HCT116 (cell line): ENCODE data around the gene IER5L. TPM values are rescaled to one million over a fixed set of nuclear protein-coding genes. Genes with fewer than 3 reads are reported as not detected.

Experiments used
- ATAC-seq: fragments of 200-7000 bp; cut with Tn5 transposase; 2 replicates; pipeline ENCODE4 v1.9.1; 2020; ENCODE audit warnings: mild to moderate bottlenecking, moderate library complexity
- BruUV-seq: library from RNA; stranded (reverse); fragments of 400-500 nt; replicated peaks from 2 replicates; lab custom pipeline; 2021; lab: Mats Ljungman, UMichigan
- CTCF ChIA-PET: fragments of 300-600 bp; sonication (Branson Sonifier 250); formaldehyde crosslinking; loops from one replicate; lab custom pipeline; 2021; ENCODE audit warnings: antibody characterized with exemption; lab: Charles Lee
- POLR2A ChIA-PET: fragments of 300-600, 350-600 bp; sonication (Branson Sonifier 250); formaldehyde crosslinking; loops from one replicate; lab custom pipeline; 2021; ENCODE audit warnings: antibody characterized with exemption; lab: Charles Lee
- RAD21 ChIA-PET, 2 experiments: fragments of 300-600 bp; sonication (Branson Sonifier 250); formaldehyde crosslinking; loops; one replicate each; lab custom pipeline; 2023; ENCODE audit warnings: low total read pairs in 2 of 2; ENCODE audit not compliant: uncharacterized antibody in 2 of 2, unreplicated experiment in 2 of 2, low non-redundant PET in 1 of 2; lab: Charles Lee
- DNase-seq: peaks from one replicate; pipeline ENCODE4 v3.0.0-alpha.2; 2010; ENCODE audit warnings: low read depth, low spot score
- H2AFZ ChIP-seq: fragments of 200-600 bp; shearing (Covaris generic), sonication (generic); 2 replicates; pipeline ENCODE4 v1.6.1; 2017; ENCODE audit warnings: low read depth, mixed run types, mixed read lengths, antibody characterized with exemption, low read length; ENCODE audit not compliant: poor library complexity, severe bottlenecking
- H3K27ac ChIP-seq: 2 replicates; pipeline ENCODE4 v1.5.1; 2012; ENCODE audit warnings: low read depth, low read length
- H3K27me3 ChIP-seq: fragments of 200-600 bp; sonication (generic); 2 replicates; pipeline ENCODE4 v1.6.1; 2016; ENCODE audit warnings: mixed run types, low read length, mixed read lengths; ENCODE audit not compliant: insufficient read depth
- H3K36me3 ChIP-seq, 2 experiments: fragments of 200-500 bp in 1 of 2; fragments of 200-600 bp in 1 of 2; sonication (Bioruptor generic) in 1 of 2; sonication (generic) in 1 of 2; 2 replicates each; pipeline versions ENCODE4 v1.5.1 to v1.6.1; 2014 to 2016; ENCODE audit warnings: low read length in 2 of 2, inconsistent platforms in 1 of 2, mixed read lengths in 1 of 2, mixed run types in 1 of 2; ENCODE audit not compliant: insufficient read depth in 2 of 2, control insufficient read depth in 1 of 2
- H3K4me1 ChIP-seq, 2 experiments: fragments of 200-600 bp in 1 of 2; sonication (generic) in 1 of 2; 2 replicates each; pipeline versions ENCODE4 v1.5.1 to v1.6.1; 2012 to 2017; ENCODE audit warnings: low read length in 2 of 2, inconsistent platforms in 1 of 2, mild to moderate bottlenecking in 1 of 2, mixed read lengths in 1 of 2, mixed run types in 1 of 2, moderate library complexity in 1 of 2; ENCODE audit not compliant: insufficient read depth in 2 of 2, control insufficient read depth in 1 of 2
- H3K4me2 ChIP-seq: fragments of 200-600 bp; sonication (generic); 2 replicates; pipeline ENCODE4 v1.6.1; 2017; ENCODE audit warnings: mixed run types, low read length, mixed read lengths
- H3K4me3 ChIP-seq, 2 experiments: fragments of 200-600 bp in 1 of 2; sonication (generic) in 1 of 2; replicated peaks in 1 of 2; 2 replicates each; pipeline ENCODE4 v1.5.1; 2011 to 2016; ENCODE audit warnings: low read length in 2 of 2, control low read depth in 1 of 2, low read depth in 1 of 2, mild to moderate bottlenecking in 1 of 2, mixed read lengths in 1 of 2, mixed run types in 1 of 2
- H3K79me2 ChIP-seq: fragments of 200-600 bp; sonication (generic); 2 replicates; pipeline ENCODE4 v1.6.1; 2017; ENCODE audit warnings: mild to moderate bottlenecking, mixed run types, low read length, moderate library complexity, mixed read lengths; ENCODE audit not compliant: insufficient read depth
- H3K9ac ChIP-seq: fragments of 200-600 bp; sonication (generic); 2 replicates; pipeline ENCODE4 v1.6.1; 2016; ENCODE audit warnings: low read length, mixed read lengths
- H3K9me2 ChIP-seq: fragments of 200-600 bp; sonication (generic), shearing (Covaris generic); 2 replicates; pipeline ENCODE4 v1.6.1; 2017; ENCODE audit warnings: mixed run types, mild to moderate bottlenecking, moderate library complexity; ENCODE audit not compliant: insufficient read depth
- H3K9me3 ChIP-seq, 2 experiments: fragments of 200-500 bp in 1 of 2; fragments of 200-600 bp in 1 of 2; sonication (Bioruptor generic) in 1 of 2; sonication (generic) in 1 of 2; 2 replicates each; pipeline ENCODE4 v1.6.1; 2014 to 2017; ENCODE audit warnings: low read length in 2 of 2, mixed read lengths in 2 of 2, inconsistent platforms in 1 of 2, low read depth in 1 of 2, mild to moderate bottlenecking in 1 of 2, mixed run types in 1 of 2, moderate library complexity in 1 of 2; ENCODE audit not compliant: control insufficient read depth in 1 of 2, insufficient read depth in 1 of 2
- H4K20me1 ChIP-seq: fragments of 200-600 bp; sonication (generic), shearing (Covaris generic); 2 replicates; pipeline ENCODE4 v1.6.1; 2017; ENCODE audit warnings: mixed run types, mild to moderate bottlenecking, moderate library complexity; ENCODE audit not compliant: insufficient read depth
- ATF3 ChIP-seq: IDR thresholded peaks from 2 replicates; pipeline ENCODE4 v1.6.1; 2012
- CBX3 ChIP-seq: IDR thresholded peaks from 2 replicates; pipeline ENCODE4 v1.6.1; 2012; ENCODE audit warnings: low read depth
- CTCF ChIP-seq, 3 experiments: fragments of 200-600 bp in 1 of 3; sonication (generic) in 1 of 3; IDR thresholded peaks in 2 of 3; conservative IDR thresholded peaks in 1 of 3; 2 replicates each; pipeline ENCODE4 v1.5.1; 2012 to 2017; ENCODE audit warnings: low read depth in 2 of 3, low read length in 2 of 3, antibody characterized with exemption in 1 of 3, borderline replicate concordance in 1 of 3, control low read depth in 1 of 3, mild to moderate bottlenecking in 1 of 3, mixed read lengths in 1 of 3, mixed run types in 1 of 3, moderate library complexity in 1 of 3; ENCODE audit not compliant: insufficient read depth in 1 of 3
- EGR1 ChIP-seq: IDR thresholded peaks from 2 replicates; pipeline ENCODE4 v1.6.1; 2012; ENCODE audit warnings: low read depth
- EZH2 ChIP-seq: fragments of 200-600 bp; sonication (generic); IDR thresholded peaks from 2 replicates; pipeline ENCODE4 v1.6.1; 2017; ENCODE audit warnings: antibody characterized with exemption, mixed run types
- FOSL1 ChIP-seq: IDR thresholded peaks from 2 replicates; pipeline ENCODE4 v1.6.1; 2012; ENCODE audit warnings: low read depth
- POLR2AphosphoS5 ChIP-seq: IDR thresholded peaks from 2 replicates; pipeline ENCODE4 v1.6.1; 2011; ENCODE audit warnings: mild to moderate bottlenecking, low read depth, low read length, moderate library complexity
- SP1 ChIP-seq: IDR thresholded peaks from 2 replicates; pipeline ENCODE4 v1.6.1; 2012; ENCODE audit warnings: low read depth
- TCF7L2 ChIP-seq: IDR thresholded peaks from 2 replicates; pipeline ENCODE4 v1.7.0; 2011; ENCODE audit warnings: borderline replicate concordance, inconsistent platforms; ENCODE audit not compliant: insufficient read depth, insufficient read length; ENCODE audit errors: extremely low read depth
- YY1 ChIP-seq: IDR thresholded peaks from 2 replicates; pipeline ENCODE4 v1.6.1; 2011; ENCODE audit warnings: low read length, low read depth, moderate library complexity, mild to moderate bottlenecking; ENCODE audit not compliant: insufficient replicate concordance; ENCODE audit errors: extremely low read depth
- ZFX ChIP-seq: fragments of 450-650 bp; IDR thresholded peaks from 2 replicates; pipeline ENCODE4 v1.6.1; 2017
- intact Hi-C: fragments of 100-400 bp; cut with micrococcal nuclease; formaldehyde crosslinking; loops from 2 replicates; pipeline ENCODE4 v1.10.0; 2022
- total RNA-seq: library from RNA; stranded (reverse); gene quantifications from one replicate; pipeline ENCODE4 v1.2.1, GENCODE V29; 2021; ENCODE audit not compliant: unreplicated experiment

Gene IER5L
- total RNA-seq, 1 experiment from 2014 or later = 195 TPM

DNA sequence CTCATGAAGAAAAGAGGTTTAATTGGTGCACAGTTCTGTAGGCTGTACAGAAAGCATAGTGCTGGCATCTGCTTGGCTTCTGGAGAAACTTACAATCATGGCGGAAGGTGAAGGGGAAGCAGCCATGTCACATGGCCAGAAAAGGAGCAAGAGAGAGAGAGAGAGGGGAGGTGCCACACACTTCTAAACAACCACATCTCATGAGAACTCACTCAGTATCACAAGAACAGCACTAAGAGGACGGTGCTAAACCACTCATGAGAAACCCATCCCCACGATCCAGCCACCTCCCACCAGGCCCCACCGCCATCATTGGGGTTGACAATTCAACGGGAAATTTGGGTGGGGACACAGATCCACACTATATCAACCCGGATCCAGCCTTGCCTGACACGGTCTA, 28.8 kb upstream of the IER5L start:
- Histone ChIP-seq H2AFZ (no peak overlapping the region), H3K4me2 (no peak overlapping the region), H3K9ac (no peak overlapping the region), H3K9me3 (no peaks in the 10 kb centered on the region), H3K4me1 (peaks cover 12 to 35% of the 10 kb centered on the region in 2 experiments), H4K20me1 (no peaks in the 10 kb centered on the region), H3K79me2 (no peaks in the 10 kb centered on the region)
- no peak for ATAC-seq
- BruUV-seq = no TSS peak
- CTCF ChIA-PET = no interaction called here
- DNase-seq = no peak
- POLR2A ChIA-PET = interaction anchor here (1.5 kb wide), 1 partner anchor 29 kb away, joined by 7 read pairs; the partner anchor contains the start of gene IER5L
- TF ChIP-seq YY1 (no peak), EGR1 (no peak), TCF7L2 (no peak), SP1 (no peak), ATF3 (no peak), POLR2AphosphoS5 (no peak), FOSL1 (no peak), CTCF (IDR thresholded peaks at IDR 0.05 in 2 of 3, conservative IDR thresholded peaks at IDR 0.05 in 1 of 3; ENCODE audit: borderline replicate concordance in 1 of 3, insufficient read depth in 1 of 3, low read depth in 2 of 3, low read length in 2 of 3) (no peak), ZFX (no peak), CBX3 (no peak), EZH2 (no peak)
- TF ChIP-seq, all 23 proteins: peak for 0
- Histone ChIP-seq H3K27ac (no peak overlapping the region), H3K36me3 (no peaks in the 10 kb centered on the region), H3K27me3 (no peaks in the 10 kb centered on the region), H3K4me3 (no peak overlapping the region), H3K9me2 (no peaks in the 10 kb centered on the region)
- RAD21 ChIA-PET = no interaction called here
- intact Hi-C loops = no loop called here
